AG08396 (cell line): ENCODE measurements around the gene WDR27.

Experiments
- DNase-seq: peaks from one replicate; pipeline ENCODE4 v3.0.0; 2012; ENCODE audit warnings: low spot score, mixed read lengths

The WDR27 gene

GRCh38 chr6:169701954-169702839, at the start of gene WDR27, which contains the start of gene C6orf120:
TSS of gene WDR27 (minus strand) at chr6:169702029. CDS start at chr6:169689005, 13,024 bp downstream.
TSS of gene C6orf120 (plus strand) at chr6:169702126. CDS start at chr6:169702460, 334 bp downstream.
- peak; percentile 98 for DNase-seq

GRCh38 chr6:169746556-169746955, 44.7 kb upstream of the WDR27 start:
- no peak for DNase-seq

GRCh38 chr6:169745405-169745804, 43.6 kb upstream of the WDR27 start:
- no peak for DNase-seq

GRCh38 chr6:169741344-169741743, 39.5 kb upstream of the WDR27 start:
- no peak for DNase-seq

GRCh38 chr6:169738976-169739529, 37.2 kb upstream of the WDR27 start:
- DNase-seq = no peak

GRCh38 chr6:169738204-169738975, 36.6 kb upstream of the WDR27 start:
- no peak for DNase-seq

GRCh38 chr6:169729961-169730360, 28.1 kb upstream of the WDR27 start:
- DNase-seq = no peak

- no peak for DNase-seq
Observed at GRCh38 chr6:169726963-169727362, 25.1 kb upstream of the WDR27 start.

- no peak for DNase-seq
Observed at GRCh38 chr6:169726049-169726400, 24.2 kb upstream of the WDR27 start.

- DNase-seq = peak; percentile 77
Observed at GRCh38 chr6:169725125-169726048, 23.6 kb upstream of the WDR27 start.

- DNase-seq = peak; percentile 72
Observed at GRCh38 chr6:169724494-169725124, 22.8 kb upstream of the WDR27 start, which contains the start of gene PHF10. TSS of gene PHF10 (minus strand) at chr6:169724500. CDS start at chr6:169723931, 569 bp downstream.

GRCh38 chr6:169723991-169724493, 22.2 kb upstream of the WDR27 start:
- DNase-seq = peak; percentile 77

GRCh38 chr6:169723200-169723909, 21.5 kb upstream of the WDR27 start:
- peak; percentile 64 for DNase-seq

- DNase-seq = peak; percentile 63
Observed at GRCh38 chr6:169722362-169723199, 20.8 kb upstream of the WDR27 start.

GRCh38 chr6:169720207-169720855, 18.5 kb upstream of the WDR27 start:
- no peak for DNase-seq

GRCh38 chr6:169719117-169719516, 17.3 kb upstream of the WDR27 start:
- DNase-seq = no peak

GRCh38 chr6:169714595-169714994, 12.8 kb upstream of the WDR27 start:
- no peak for DNase-seq

GRCh38 chr6:169714178-169714577, 12.3 kb upstream of the WDR27 start:
- DNase-seq = no peak

GRCh38 chr6:169710009-169710408, 8.2 kb upstream of the WDR27 start:
- DNase-seq = no peak
